A549 treated with DMSO at 1 μM for 4 hours (cell line): ENCODE results near the gene RUVBL1. TPM values are rescaled to one million over a fixed set of nuclear protein-coding genes. Genes with fewer than 3 reads are reported as not detected.

ENCODE experiments used
- total RNA-seq: library from RNA; stranded (reverse); fragments of 200-300 nt; extraction: Qiagen RNA extraction; gene quantifications from 5 replicates; pipeline ENCODE4 v1.2.3, GENCODE V29; 2022; ENCODE audit warnings: low read depth

RUVBL1 gene
- 97.5 to 104 TPM (median 101 TPM) in 5 replicates for total RNA-seq

GRCh38 chr3:128123538-128124368, at the start of gene RUVBL1:
TSS of gene RUVBL1 (minus strand) at chr3:128123812. CDS start at chr3:128123724, 88 bp downstream.

GRCh38 chr3:128153156-128154041, 29.8 kb upstream of the RUVBL1 start, which contains the start of gene EEFSEC:
TSS of gene EEFSEC (plus strand) at chr3:128153481. CDS start at chr3:128153508, 27 bp downstream.

DNA sequence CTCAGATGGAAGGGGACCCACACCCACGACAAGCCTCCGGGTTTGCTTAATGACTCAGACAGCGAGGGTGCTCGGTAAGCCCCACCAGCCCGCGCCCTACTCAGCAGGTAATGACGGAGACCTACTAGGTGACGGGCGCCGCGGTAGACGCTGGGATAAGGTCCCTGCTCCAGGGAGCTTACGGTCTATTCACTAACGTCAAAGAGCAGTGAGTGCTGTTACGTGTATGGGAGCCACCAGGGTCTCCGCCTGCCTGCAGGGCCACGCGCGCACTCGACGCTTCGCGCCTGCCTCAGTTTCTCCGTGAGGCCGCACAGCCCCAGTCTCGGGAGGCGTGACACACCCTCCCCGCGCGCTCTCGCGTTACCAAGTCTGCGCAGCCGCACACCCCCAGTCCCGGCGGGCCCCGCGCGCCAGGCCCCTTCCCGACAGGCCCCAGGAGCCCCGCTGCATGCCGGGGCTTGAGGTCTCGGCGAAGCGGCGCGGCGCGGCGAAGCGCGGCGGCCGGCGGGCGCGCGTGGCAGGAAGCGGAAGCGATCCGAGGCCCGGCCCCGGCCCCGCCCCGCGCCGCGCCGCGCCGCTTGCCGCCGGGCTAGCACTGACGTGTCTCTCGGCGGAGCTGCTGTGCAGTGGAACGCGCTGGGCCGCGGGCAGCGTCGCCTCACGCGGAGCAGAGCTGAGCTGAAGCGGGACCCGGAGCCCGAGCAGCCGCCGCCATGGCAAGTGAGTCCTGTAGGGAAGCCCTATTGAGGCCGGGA, 71.6 kb downstream of the RUVBL1 start, which contains the start of gene SEC61A1:
TSS of gene SEC61A1 (plus strand) at position 601 of the 758 bp plus-strand sequence. CDS start at position 717, 116 bp downstream.

Other genes with a start within 250 kb of the RUVBL1 start
- gene KBTBD12, start 208.6 kb downstream of the RUVBL1 start, total RNA-seq: not detected in 5 replicates
- 120 to 134 TPM (median 131 TPM) in 5 replicates for gene SEC61A1, start 71.4 kb downstream of the RUVBL1 start, total RNA-seq
- 7.8 to 9.8 TPM (median 9.5 TPM) in 5 replicates for gene EEFSEC, start 29.7 kb upstream of the RUVBL1 start, total RNA-seq